NCI-H226 (cell line): ENCODE measurements around the gene MCF2L.

ENCODE experiments used
- DNase-seq: peaks from one replicate; pipeline ENCODE4 v3.0.0-alpha.2; 2015

Gene MCF2L

DNA sequence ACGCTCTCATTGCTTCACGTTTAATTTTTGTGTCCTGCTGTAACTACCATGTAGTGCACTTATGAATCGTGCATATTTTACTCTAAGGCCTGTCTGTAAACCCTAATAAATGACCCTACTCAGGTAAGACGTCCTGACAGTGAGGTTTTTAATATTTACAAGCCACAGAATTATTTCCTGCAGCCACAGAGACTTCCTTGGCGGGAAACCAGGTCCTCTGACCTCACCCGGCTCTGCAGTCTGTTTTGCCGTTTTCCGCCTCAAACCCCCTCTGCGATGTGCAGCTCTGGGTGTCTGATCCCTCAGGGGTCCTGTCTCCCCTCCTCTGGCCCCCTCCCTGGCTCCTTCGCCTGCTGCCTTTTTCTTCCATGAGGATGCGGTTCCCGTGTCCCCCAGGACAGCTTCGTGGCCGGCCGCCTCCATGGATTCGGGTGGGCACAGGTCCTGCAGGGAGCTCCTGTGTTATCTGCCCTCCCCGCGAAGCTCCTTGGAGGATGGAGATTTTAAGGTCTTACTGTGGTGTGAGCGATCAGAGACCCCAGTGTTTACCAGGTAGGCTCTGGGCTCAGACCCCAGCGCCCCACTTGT is 66.3 kb downstream of the MCF2L start:
- no peak for DNase-seq

DNA sequence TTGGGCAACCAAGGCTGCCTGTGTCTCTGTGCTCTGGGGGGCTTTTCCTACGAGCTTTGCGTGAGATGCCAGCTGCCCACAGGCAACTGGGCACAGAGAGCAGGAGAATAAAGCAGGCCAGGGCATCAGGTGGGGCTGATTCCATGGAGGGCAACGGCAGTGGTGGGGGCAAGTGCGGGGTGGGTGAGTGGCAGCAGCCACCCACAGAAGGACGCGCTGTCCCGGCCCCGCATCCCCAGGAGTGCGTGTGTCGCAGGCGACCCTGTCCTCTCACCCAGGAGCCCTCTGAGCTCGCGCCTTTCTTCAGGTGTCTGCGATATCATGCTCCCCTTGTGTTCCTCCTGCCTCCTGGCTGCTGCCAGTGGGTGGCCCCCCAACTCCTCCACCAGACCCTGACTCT is 67.4 kb downstream of the MCF2L start:
- DNase-seq: no peak

DNA sequence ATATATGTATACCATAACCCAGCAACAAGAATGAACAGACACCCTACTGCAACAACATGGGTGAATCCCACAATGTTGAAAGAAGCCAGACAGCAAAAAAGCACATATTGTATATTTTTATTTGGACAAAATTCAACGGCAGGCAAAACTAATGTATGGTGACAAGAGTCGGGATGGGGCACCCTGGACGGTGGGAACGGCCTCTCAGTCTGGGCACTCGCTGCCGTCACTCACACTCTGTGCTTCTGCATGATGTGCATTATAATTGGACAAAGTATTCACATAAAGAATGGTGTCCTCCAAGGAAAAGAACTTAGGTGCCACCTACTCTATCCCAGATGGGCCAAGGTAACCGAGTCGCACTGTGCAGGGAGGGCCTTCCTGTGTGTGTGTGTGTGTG is 71.0 kb downstream of the MCF2L start:
- DNase-seq: no peak

DNA sequence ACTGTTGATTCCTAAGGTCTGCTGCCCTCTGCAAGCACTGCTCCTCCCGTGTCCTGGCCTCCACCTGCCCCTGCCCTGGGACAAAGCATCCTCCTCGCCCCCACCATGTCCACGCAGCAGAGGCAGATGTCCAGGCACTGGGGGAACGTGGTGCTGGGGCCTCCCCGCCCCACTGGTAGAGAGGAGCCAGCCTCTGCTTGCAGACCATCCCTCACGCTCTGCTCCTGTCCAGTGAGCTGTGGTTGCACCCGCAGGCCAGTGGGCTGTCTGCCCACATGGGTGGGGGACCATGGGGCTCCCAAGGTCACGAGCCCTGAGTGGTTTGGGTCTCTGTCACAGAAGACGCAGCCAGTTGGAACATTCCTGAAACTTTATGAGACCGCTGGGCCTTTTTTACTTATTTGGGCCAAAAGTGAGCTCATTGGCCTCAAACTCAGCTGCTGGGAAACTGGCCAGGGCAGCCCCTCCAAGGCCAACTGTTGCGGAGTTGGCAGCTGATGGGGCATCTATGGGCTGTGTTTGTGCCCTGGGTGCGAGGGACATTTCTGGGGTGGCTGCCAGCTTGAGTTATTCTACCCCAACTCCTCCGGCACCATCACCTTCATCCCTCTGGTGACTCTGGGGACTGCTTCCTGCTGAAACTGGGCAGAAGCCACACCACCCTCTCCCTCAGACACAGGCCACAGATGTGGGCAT is 71.7 kb downstream of the MCF2L start:
- no peak for DNase-seq

DNA sequence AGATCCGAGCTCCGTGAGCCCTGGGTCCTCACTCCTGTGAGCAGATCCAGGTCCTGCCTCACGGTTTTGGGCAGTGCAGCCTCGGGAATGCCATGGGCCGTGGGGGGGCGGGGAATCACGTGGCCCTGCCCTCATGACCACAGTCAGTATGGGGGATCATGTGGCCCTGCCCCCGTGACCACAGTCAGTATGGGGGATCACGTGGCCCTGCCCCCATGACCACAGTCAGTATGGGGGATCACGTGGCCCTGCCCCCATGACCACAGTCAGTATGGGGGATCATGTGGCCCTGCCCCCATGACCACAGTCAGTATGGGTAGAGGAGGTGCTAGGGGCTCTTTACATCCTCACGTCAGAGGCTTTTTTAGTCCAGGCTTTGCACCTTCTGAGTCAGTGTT is 72.3 kb downstream of the MCF2L start:
- no peak for DNase-seq

DNA sequence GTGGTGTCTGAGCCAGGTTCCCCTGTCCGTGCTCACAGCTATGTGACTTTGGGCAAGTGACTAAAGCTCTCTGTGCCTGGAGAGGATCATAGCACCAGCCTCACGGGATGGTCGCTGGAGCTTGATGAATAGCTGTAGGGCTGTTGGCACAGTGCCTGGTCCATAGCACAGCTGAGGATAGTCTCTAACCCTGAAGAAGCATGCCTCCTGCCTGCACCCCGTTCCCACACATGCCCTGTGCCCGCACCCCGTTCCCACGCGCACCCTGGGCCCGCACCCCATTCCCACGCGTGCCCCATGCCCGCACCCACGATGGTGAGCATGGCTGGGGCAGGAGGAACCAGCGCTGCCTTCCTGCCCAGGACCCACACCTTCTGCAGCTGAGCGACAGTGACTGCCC is 72.9 kb downstream of the MCF2L start:
- DNase-seq: no peak

DNA sequence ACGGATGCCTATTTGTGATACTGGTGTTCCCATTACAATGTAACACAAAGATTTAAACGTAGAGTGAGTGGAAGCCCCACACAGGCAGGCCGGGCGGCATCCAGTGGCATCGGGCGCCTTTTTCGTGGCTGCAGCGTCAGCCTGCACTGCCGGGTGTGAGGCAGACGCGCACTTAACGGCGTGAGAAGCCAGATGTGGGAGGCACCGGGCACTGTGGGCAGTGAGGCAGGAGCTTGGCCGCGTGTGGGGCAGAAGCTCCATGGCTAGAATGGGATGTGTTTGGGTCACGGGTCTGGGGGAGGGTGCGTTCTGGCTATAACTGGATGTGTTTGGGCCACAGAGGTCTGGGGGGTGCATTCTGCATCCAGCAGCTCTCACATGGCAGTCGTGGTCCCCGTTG is 73.4 kb downstream of the MCF2L start:
- no peak for DNase-seq

DNA sequence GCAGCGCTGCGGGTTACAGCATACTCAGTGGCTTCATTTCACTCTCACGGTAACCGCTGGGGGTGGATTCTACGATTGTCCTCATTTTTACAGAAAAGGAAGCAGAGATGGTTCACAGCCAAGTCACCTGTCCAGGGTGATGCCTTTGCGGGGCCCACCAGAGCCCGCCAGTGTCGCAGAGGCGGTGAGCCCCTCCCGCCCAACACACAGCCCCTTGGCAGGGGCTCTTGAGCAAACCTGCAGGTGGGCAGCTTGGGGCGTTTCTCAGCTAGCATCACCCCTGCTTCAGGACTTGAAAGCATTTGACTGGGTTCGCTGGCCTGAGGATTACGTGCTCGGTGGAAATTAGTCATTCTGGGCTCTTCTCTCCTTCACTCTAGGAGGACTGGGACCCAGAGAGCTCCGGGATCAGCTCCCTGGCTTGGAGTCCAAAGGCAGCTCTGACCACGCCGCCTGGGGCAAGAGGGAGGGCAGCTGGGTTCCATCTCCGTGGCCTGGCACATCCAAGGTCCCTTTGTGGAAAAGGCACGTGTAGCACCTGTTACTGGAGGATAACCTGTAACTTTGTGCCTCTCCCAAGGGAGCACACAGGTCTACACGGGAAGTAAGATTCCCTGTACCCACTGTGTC is 74.1 kb downstream of the MCF2L start:
- no peak for DNase-seq

DNA sequence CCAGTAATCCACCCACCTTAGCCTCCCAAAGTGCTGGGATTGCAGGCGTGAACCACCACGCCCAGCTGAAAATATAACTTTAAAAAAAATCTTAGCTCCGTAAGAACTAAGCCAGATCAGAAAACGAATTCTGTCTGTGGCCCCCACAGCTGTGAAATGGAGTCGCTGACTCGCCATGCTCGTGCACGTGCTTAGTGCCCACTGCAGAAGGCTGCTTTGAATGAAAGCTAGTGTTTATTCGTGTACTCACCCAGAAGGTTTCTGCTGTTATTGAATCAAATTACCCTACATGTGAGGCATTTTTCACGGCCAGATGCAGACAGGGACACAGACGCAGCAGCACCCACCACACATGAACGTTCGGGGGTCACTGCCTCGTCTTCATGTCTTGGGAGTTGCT is 74.9 kb downstream of the MCF2L start:
- no peak for DNase-seq

DNA sequence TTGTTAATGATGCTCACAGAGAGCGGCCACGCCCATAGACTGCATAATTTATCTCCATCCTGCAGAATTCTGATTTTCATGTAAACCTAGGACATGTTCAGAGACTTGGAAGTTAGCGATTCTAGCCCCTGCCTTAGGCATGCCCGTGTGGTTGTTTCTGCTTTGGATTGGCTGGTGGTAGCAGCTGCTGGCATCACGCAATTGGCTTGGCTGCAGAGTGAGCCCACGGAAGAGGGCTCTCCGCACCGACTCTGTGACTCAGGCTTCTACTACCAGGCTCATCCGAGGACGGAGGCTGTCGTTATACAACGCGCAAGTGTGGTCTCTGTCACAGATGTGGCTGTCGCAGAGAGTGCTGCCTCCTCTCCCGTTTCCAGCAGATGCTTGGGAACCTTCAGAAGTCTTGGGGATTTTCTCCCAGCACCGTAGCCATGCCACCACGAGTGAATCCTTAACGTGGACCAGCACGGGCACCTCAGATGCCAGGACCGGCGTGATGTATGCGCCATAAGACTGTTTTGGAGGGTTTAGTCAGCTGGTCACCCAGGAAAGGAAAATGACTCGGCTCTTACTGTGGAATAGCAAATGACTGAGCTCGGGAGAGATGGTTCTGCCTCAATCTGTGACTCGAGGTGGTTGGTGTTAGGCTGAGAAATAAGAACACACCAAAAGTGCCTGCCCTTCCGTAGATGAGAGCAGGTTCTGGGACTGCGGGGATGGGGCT is 75.5 kb downstream of the MCF2L start:
- no peak for DNase-seq

DNA sequence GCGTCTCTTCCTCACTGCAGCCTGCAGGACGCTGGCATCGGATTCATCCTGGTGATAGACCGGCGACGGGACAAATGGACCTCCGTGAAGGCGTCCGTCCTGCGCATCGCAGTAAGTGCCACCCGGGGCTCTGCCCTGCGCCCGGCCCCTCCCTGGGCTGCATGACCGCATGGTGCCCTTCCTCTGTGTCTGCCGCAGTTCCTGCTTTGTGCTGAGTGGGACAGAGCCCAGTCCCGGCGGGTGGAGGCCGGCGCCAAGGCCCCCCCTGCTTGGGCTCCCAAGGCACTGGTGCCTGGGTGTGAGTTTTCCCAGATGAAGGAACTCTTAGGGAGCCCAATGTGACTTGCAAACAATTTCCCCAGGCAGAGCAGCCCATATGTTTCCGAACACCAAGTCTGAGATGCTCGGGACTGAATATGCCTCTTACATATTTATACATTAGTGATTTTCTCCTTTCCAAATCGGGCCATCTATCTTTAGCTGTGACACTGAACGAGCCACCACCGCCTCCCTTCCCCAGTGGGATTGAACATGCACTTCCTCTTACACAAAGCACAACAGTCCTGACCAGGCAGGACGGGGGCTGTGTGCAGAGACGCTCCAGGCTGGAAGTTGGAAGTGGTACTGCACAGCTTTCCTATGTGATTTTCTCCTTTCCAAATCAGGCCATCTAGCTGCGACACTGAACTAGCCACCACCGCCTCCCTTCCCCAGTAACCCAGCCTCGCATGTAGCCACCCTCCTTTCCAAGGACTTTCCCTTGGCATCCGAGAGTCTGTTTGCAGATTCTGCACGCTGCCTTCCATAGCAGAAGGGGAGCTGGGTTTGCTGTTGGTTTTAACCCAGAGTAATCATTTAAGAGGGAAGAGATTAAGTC is 76.5 kb downstream of the MCF2L start:
- DNase-seq: no peak

DNA sequence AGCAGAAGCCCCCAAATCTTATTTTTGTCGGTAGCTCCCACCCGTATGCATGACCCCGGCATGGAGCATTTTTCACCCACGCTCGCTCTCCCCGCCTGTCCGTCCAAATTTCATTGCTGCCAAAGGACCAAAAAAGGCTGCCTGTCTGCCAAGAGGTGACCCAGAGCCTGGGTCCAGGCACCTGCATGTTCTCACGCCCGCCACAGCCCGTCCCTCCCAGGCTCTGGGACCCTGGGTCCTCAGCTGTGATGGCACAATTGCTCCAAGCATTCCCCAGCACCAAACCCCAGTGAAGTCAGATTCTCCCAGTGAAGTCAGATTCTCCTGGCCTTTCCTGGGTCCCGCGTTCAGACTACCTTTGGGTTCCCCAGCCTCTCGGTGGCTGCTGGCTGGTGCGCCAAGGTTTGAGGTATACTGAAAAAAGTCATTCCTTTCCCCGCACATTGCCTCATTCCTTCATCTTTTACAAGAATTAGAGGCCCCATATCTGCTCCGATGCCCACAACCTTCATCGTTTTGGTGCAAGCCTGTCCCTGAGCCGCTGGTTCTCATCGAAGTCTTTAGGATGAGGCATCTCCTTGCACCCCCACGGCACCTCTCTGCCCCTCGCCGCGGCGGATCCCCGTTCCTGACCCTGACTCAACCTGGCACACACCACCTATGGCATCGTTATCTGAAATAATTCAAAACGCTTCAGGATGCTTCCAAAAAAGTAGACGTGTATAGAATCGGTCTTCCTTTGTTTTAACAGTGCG is 77.3 kb downstream of the MCF2L start:
- no peak for DNase-seq

DNA sequence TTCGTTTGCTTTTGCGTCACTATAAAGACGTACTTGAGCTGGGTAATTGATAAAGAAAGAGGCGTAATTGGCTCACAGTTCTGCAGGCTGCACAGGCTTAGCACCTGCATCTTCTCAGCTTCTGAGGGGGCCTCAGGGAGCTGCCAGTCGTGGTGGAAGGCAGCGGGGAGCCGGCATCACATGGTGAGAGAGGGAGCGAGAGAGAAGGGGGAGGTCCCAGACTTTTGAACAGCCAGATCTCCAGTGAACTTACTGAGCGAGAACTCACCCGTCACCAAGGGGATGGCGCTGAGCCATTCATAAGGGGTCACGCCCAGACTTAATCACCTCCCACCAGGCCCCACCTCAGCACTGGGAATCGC is 77.8 kb downstream of the MCF2L start:
- DNase-seq: no peak

DNA sequence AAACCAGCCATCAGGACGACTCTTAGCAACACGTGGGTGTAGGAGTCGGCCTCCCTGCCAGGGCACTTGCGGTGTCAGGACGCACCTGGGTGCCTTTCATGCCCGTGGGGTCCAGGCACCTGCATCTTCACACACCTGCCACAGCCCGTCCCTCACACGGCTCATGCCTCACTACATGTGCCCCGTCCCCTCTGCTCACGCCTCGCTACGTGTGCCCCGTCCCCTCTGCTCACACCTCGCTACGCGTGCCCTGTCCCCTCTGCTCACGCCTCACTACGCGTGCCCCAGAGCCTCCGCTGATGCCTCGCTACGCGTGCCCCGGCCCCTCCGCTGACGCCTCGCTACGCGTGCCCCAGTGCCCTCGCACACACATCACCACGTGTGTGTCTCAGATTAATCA is 78.6 kb downstream of the MCF2L start:
- DNase-seq: no peak

DNA sequence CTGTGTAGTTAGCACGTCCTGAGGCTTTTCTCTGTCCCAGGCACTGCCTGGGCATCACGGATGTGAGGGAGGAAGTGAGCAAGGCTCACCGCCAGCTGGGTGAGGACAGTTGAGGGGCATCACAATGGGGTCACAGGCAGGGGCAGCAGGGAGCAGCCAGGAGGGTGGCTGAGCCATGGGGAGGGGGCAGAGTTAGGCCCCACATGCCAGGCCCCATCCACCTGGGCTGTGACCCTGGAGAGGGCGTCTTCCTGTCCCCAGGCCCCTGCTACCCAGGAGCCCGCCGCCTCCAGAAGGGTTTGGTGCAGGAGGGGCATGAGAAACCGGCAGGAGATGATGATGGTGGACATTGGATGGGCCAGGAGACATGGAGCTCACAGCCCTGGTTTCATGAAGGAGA is 79.8 kb downstream of the MCF2L start:
- no peak for DNase-seq

DNA sequence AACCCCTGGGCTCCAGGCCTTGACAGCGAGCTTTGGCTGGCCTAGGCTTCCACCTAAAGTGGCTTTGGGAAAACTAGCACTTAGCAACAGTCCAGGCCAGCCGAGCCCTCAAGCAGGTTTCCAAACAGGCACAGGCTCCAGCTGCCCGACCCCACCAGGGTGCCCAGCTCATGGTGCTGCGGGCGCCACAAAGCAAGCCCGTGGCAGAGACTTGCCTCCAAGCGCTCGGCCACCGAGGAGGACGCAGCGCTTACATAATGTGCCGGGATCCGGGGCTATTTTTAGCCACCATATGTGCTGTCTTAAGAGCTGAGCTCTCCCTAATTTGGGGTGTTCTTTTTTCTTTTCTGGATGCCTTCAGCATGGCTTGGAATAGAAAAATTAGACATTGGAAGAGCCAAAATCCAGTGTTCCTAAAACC is 80.5 kb downstream of the MCF2L start:
- DNase-seq: no peak

DNA sequence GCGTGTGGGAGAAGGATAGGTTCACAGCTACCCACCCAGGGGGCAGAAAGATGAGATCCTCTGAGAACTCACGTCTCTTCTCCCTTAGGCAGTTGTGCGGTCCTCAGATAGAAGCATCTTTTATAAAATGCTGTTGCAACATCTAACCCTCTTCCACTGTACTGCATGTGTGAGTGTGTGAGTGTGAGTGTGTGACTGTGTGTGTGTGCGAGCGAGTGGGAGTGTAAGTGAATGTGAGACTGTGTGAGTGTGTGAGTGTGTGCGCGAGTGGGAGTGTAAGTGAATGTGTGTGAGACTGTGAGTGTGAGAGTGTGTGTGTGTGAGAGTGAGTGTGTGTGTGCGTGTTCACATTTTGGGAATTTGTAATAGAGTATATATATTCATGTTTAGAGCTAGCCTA is 81.0 kb downstream of the MCF2L start:
- DNase-seq: no peak

DNA sequence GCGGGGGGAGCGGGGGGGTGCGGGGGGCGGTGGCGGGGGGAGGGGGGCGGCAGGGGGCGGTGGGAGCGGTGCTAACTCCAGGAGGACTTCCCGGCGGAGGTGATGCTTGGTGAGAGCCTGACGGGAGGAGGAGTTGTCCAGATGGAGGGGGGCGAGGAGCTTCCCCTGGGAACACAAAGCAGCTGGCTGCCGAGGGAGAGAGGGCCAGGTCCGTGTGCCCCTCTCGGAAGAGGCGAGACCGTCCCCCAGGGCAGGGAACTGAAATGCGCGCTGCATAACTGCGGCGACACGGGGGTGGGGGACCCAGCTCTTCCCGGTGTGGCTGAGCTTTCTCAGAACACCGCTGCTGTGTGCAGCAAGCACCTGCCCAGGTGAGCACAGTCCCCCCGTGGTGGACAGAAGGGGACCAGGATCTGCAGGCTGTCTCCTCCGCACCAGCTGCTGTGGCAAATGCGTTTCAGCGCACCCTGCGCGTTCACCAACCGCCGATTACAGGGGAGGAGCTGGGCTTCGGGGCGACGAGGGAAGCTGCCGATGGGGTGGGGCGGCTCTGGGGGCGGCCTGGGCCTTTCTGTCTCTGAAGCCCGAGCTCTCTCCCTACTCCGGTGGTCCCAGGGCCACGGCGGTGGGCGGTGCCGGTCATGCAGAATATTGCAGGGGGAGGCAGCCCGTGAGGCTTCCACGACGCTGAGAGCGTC is 81.9 kb downstream of the MCF2L start:
- DNase-seq: no peak

DNA sequence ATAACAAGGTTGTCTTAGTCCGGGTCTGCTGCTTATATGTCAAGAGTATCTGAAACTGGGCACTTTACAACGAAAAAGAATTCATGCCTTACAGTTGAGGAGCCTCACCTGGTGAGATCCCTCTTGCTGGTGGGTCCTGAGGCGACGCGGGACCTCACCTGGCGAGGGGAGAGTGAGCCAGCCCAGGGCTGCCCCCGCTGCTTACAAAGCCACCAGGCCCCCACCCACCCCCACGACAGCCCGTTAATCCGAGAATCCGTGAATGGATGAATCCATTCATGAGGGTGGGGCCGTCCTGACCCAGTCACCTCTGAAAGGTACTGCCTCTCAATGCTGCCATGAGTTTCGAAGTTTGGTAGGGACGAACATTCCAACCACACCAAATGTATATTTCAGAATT is 82.6 kb downstream of the MCF2L start:
- no peak for DNase-seq

DNA sequence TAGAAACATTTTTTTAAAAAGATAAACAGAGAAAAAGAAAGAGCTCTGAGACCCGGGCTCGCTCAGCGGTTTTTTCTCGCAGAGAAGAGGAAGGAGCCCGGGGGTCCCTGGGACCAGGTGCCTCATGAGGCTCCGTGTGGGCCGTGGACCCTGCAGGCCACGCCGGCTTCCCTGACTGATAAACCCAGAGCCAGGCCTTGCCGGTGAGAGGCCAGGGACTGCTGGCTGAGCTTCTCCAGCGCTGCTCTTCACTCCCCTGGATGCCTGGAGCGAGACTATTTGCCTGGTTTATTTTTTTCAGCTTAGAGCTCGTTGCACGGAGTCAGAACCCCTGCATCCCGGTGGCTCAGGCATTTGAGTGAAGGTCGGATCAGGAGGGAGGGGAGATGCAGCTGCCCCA is 83.2 kb downstream of the MCF2L start:
- DNase-seq: no peak

DNA sequence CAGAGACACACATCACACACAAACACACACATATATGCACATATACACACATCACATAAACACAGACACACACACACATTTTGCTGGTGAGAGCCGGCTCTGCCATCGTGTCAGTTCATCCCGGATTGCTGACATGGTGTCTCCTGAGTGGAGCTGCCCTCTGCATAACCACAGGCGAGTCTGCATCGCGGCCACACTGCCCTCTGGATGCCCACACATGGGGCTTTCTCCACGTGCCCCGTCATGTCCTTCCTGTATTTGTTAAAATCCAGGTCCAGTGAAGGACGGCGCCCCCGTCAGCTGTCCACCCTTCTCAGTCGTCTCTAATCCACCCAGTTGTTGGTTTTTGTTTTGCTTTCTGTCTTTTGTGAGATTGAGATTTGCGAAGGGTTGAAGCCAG is 84.0 kb downstream of the MCF2L start:
- DNase-seq: no peak

DNA sequence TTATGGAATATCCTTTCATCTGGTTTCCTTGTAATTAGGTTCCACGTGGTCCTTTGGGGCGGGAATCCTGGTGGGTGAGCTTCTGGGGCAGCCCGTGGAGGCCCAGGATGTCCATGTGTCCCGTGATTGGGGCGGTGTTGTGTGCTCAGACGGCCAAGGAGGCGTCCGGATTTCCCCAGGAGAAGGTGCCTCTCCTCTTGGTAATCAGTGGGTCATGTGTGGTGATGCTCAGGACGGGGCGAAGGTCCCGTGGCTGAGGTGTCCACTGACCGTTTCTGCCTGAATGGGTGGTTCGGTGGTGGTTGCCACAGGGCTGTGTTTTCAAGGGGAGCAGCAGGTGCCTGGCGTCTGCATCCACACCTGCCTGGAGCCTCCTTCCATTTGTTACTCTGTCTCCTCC is 84.4 kb downstream of the MCF2L start:
- DNase-seq: no peak
